Renal cortical epithelial cell (primary cell): Measurements from ENCODE around the gene KBTBD4. TPM values are rescaled to one million over a fixed set of nuclear protein-coding genes. Genes with fewer than 3 reads are reported as not detected.
"Not testable (repeated sequence)": the region's sequence is repeated elsewhere in the genome, so short reads cannot be mapped to it uniquely, and the experiment has no call there.

Experiments
- DNase-seq: peaks from one replicate; pipeline ENCODE4 v3.0.0-alpha.2; 2011; ENCODE audit warnings: low read depth
- total RNA-seq: library from RNA; depleted of rRNA; stranded (reverse); fragments of >200 nt; gene quantifications from 2 replicates; pipeline ENCODE4 v1.2.3, GENCODE V29; 2014

Gene KBTBD4
- total RNA-seq, 1 donor from 2014 or later = 31.7 TPM

DNA sequence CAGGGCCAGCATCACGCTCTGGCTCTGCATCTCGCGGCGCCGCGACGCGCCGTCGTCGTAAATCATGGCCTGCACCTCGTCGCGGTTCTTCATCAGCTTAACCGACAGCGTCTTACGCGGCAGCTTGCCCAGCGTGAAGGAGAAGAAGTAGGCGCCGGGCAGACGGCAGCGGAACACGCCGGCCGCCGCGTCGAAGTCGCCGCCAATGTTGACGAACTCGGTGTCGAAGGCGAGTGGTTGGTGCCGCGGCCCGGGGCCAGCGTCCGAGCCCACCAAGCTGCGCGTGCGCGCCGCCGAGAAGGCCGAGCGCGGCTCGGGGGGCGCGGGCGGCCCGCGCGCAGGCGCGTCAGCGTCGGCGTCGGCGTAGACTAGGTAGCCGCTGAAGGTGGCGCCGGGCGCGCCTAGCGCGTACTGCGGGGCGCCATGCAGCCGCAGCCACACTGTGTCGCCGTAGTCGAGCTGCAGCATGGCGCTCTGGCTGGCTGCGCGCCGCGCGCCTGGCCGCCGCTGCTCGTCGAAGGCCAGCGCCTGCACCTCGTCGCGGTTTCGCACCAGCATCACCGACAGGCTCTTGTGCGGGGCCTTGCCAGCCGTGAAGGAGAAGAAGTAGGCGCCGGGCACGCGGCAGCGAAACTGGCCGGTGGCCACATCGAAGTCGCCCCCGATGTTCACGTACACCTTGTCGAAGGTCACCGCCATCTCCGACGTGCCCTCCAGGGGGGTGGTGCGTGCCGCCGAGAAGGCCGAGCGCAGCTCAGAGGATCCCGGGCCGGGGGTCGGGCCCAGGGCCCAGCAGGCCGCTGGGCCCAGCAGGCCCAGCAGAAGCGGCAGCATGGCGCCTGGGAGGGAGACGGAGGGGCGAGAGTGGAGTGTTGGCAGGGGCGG, 11.4 kb upstream of the KBTBD4 start:
- DNase-seq = no peak

DNA sequence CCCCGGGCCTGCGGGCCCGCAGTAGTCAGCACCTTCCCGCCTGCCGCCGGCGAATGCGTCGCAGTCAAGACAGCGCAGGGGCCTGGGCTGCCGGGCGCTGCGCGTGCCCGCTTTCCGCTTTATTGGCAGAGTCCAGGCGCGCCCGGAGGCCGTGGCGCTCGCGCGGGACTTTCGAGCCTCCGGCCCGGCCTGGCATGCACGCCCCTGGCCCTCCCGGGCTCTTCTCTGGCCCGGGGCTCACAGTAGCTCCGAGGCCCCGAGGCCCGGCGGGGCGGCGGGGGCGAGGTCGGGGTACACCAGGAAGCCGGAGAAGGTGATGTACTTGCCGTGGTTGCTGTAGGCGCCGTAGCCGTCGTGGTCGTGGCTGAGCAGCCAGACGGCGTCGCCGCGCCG, 10.8 kb upstream of the KBTBD4 start:
- no peak for DNase-seq

DNA sequence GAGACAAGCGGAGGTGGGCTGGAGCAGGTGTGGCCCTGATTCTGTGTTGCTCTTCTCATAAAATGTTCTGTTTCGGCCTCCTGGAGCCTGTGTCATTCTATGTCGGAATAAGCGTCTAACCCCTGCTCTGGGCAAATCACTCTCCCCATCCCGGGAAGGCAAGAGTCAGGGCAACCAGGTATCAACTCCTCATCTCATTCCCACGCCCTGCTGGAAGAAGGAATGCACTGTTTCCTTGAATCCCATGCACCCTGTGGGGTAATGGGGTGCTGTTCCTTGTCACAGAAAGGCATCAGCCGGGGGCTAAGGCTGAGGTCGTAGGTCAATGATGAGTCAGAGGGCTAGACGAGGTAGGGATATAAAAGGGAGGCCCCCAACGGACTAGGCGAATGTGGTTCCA, 10.3 kb upstream of the KBTBD4 start:
- no peak for DNase-seq

DNA sequence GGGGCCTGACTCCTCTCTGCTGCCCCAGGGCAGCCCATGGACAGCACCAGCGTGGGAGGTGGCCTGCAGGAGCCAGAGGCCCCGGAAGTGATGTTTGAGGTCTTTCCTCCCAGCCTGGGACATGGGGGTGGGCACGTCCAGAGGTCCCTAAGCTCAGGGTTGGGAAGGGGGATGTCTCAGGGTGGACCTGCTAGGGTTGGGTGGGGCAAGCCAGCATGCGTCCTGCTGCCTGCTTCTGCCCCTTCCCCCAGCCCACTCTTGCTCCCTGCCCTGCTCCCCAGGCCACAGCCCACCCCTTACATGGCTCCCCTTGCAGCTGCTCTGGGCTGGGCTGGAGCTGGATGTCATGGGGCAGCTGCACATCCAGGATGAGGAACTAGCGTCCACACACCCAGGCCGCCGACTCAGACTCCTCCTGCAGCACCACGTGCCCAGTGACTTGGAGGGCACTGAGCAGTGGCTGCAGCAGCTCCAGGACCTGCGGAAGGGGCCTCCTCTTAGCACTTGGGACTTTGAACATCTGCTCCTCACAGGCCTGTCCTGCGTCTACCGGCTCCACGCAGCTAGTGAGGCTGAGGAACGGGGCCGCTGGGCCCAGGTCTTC, 9.1 kb upstream of the KBTBD4 start:
- no peak for DNase-seq

DNA sequence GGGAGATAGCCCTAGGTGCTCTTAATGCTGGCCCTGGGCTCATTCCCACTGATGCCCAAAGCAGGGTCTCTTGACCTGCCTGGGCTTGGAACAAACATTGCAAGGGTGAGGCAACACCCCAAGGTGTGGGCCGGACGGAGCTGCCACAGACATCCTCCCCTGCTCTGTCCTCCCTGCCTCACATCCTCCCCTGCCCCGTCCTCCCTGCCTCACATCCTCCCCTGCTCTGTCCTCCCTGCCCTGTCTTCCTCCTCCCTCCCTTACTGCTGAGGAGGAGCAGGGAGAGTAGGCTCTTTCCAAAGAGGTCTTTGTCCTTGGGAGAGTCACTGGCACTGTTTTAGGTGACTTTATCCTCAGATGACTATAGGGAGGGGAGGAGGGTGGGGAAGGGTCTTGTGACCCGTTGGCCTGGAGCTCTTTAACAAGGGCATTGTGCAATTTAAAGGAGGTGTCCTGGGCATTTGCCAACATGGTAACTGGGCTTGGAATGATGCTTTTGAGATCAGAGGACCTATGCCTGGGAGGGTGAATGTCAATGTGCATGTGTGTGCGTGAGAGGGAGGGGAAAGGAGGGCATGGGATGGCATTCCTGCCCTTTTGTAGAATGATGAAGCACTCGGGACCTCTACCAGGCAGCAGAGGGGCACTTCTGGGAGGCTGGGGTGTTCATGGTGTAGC, 8.4 kb upstream of the KBTBD4 start:
- DNase-seq = no peak

DNA sequence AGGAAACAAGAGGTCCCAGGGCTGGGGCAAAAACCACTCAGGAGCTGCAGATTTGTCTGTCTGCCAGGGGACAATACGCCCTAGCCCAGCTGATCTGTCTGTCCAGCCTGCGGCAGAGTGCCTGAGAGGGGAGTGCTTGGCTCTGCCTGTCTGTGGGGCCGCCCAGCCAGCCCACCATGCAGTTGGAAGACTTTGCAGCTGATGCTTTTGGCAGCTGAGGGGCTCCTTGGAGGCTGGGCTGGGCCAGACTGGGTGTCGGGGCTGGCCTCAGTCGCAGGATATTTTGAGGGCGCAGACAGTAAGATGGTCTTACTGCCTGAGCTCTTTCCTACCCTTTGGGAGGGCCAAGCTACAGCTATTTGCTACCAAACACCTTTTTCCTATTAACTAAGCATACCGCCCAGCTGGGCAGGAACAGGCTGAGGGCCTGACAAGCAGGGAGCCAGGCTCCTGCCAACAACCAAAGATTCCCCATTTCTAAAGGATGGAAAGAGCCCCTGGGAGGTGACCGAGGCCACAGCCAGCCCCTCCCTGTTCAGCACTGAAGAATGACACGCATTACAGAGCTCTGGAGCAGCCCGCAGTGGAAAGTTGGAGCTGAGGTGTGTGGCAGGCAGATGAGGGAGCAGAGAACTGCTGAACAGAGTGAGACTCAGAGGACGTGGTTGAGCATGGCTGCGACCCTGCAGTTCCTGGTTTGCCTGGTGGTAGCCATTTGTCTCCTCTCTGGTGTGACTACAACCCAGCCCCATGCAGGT, 7.5 kb upstream of the KBTBD4 start, which contains the start of gene FAM180B:
FAM180B (plus strand) TSS at position 581 of the 758 bp plus-strand sequence; CDS start at position 672, 91 bp downstream.
- DNase-seq = no peak

DNA sequence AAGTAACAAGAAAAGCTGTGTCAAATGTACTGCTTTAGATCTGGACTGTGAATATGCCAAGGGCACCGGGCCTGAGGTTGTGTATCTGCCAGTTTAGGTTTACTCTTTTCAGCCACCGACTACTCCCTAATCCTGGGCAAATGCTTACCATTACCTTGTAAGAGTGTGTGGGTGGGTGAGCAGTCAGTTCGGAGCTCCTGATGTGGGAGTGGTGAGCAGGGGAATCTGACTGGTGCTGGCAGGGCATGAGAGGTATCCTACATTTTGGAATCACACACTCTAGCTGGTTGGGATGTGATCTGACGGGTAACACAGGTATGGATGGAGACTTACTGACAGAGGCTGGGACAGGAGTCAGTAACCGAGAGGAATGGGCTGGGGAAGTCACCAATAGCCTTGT, 5.1 kb upstream of the KBTBD4 start:
- no peak for DNase-seq

DNA sequence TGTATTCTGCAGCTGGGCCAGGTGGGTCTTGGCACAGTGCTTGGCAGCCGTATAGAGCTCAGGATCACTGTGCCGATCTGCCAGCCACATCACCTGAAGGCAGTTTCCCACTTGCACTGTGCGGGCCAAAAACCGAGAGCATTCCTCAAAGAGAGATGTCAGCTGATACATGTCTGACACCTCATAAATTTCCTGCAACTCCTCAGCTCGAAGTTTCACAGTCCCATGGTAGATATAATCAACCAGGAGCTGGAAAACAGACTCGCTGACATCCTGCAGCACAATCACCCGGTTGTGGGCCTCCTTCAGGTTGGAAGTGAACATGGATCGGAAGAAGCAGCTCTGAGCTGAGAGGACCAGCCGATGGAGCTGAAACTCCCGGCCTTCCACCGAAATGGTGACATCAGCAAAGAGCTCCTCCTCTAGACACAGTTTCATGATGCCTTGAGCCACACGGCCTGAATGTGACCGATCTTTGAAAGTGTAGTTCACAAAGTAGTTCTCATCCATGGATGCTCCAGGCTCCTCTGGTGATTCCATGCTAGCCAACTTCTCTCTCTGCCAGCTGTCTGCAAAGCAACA, 1.2 kb downstream of the KBTBD4 start:
- no peak for DNase-seq

DNA sequence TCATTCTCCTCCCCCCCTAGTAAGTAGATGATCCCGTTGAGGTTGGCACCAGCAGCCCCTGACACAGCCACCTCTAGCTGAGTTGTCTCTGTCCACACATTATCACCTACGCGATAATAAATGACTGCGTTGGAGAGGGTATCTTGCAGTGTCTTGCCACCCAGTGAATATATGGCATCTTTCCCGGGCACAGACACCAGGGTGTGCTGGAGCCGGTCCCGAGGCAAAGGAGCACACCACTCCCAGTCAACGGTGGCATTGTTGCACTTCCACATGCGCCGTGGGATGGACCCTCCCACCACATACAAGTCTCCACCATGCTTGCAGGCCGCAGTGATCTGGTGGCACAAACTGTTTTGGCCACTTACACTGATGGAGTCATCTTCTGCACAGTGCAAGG, 5.4 kb downstream of the KBTBD4 start:
- DNase-seq = no peak

DNA sequence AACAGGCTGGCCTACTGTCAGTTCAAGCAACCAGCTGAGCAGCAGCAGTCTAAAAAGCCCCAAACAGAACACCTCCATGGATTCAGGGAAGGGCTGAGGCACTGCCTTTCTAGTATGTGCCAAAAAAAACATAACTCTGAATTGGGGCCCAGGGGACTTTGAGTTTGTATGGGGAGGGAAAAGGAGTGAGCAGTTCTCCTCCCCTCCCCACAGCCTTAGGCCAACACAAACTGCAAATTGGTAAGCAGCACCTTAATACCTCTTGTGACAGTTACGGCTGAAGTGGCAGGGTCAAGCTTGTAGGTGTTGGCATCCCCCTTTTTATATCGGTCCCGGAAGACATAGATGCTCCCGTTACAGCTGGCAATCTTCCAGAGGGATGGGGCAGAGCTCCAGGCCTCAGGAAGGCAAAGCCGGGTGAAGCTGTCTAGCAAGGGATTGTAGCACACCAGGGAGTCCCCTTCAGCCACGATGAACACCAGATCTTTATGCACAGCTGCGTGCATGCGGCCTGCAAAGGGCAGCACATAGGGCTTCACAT, 6.0 kb downstream of the KBTBD4 start:
- DNase-seq = no peak

DNA sequence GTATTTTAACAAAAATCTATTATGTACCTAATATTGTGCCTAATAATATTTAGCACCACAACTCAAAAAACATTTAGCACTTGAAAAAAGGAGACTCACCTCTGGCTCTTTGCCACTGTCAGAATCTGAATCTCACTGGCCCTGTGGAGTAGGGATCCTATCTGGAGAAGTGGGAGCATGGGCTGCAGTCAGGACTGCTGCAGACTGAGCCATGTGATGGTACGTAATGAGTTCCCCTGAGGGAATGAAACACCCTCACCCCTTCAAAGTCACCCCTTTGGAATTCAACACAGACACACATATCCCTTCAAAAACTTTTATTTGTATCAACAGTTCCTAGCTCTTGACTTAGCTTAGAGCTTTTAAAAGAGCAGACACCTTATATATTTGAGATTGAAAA, 6.9 kb downstream of the KBTBD4 start:
- DNase-seq = no peak

DNA sequence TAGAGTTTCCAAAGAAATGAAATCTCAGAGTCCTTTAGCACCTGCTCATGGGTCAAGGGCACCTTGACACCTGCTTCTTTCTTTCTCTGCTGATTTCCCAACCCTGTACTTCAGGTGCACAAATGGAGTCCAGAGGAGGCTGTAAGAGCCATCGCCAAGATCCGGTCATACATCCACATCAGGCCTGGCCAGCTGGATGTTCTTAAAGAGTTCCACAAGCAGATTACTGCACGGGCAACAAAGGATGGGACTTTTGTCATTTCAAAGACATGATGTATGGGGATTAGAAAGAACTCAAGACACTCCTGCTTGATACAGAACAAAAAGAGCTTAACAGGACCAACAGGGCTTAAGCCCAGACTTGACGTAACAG, 7.4 kb downstream of the KBTBD4 start:
- DNase-seq = no peak

DNA sequence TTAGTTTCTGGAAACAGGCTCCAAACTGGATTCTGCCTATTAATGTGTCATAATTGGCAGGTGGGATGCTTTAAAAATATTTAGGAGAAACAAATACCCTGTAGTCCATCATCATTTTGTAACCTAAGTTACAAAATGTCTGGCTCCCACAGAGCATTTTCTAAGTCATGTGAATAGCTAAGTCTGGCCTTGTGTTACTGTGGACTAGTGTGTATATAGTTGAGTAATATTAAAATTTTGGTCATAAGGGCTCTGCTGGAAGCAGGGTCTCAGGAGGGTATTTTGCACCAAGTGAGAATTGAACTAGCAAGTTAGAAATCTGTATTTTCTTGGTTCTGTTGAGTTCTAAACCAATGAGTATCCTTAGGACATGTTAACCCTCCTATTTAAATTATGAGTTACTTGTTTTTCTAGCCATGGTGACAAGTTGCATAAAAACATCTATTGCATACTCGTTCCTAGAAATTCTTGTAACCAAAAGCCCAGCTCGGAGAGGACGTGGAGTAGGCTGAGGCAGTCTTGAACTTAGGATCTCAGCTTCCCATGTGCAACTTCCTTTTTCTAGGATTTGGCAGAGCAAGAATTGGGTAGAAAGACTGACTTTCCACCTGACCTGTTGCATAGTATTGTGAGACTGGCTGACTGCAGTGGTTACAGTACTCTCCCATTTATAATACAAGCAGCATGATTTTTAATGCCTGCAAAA, 8.0 kb downstream of the KBTBD4 start:
- DNase-seq = no peak

DNA sequence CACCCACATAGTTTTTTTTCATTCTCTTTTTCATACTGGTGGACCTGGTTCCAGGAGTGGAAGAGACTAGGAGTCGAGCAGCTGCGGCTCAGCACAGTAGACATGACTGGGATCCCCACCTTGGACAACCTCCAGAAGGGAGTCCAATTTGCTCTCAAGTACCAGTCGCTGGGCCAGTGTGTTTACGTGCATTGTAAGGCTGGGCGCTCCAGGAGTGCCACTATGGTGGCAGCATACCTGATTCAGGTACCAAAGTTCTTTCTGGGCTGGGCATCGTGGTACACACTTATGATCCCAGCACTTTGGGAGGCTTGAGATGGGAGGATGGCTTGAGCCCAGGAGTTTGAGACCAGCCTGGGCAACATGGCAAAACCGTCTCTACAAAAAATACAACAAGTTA, 9.1 kb downstream of the KBTBD4 start:
- no peak for DNase-seq

DNA sequence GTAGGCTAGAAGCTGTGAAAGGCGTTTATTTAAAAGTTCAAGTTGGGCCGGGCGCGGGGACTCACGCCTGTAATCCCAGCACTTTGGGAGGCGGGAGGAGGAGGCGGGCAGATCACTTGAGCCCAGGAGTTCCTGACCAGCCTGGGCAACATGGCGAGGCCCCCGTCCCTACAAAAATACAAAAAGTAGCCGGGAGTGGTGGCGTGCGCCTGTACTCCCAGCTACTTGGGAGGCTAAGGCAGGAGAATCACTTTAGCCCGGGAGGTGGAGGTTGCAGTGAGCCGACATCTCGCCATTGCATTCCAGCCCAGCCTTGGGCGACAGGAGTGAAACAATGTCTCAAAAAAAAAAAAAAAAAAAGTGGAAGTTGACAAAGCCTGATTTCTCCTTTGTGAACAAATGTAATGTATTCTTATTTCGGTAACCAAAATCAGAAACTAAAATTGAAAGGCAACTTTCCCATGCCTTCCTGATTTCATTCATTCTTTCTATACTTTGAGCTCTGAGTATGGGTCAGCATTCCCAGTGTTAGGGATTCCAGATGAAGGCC, 12.5 kb downstream of the KBTBD4 start:
- DNase-seq = no peak

DNA sequence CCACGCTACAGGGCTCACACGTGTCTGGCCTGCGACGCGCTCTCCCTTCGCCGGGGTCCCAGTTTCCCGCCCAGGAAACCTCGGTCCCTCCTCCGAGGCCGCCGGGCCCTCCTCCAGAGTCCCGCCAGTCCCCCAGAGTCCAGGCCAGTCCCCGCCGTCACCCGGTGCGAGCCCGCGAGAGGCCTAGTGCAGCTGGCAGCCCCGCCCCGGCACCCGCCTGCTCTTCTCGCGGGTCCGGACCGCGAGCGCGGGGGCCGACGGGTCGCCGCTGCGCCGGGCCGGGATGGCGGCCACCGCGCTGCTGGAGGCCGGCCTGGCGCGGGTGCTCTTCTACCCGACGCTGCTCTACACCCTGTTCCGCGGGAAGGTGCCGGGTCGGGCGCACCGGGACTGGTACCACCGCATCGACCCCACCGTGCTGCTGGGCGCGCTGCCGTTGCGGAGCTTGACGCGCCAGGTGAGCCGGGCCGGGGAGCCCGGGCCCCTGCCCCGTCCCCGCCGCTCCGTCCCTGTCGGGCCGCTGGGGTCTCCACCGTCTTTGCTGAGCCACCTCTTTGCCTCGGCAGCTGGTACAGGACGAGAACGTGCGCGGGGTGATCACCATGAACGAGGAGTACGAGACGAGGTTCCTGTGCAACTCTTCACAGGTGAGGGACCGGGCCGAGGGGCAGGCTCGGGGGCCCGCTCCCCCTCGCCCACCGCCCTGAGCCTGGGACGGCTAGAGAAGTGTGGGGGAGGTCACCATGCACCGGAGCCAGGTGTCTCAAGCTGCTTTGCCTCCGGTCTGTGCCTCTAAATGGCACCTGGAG, 13.2 kb downstream of the KBTBD4 start, which contains the start of gene PTPMT1:
PTPMT1 (plus strand) TSS at position 260 of the 809 bp plus-strand sequence; CDS start at position 284, 24 bp downstream.
- DNase-seq = no peak

DNA sequence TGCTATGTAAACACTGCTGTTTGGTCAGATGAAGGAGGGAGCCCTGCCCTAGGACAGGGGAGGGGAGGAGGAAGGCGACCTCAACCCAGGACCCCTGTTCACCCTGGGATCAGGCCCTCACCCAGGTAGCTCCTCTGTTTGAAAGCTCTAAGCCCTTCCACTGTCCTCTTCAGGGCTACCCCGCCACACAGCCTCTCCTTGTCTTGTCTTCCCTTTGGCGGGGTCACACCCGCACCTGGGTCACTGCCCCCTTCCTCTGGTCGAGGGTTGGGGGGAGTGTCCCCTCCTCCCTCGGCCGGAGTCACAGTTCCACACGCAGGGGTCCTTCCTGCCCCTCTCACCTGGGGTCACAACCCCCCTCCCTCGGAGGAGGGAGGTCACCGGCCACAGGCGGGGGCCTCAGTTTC, 13.8 kb downstream of the KBTBD4 start:
- no peak for DNase-seq

DNA sequence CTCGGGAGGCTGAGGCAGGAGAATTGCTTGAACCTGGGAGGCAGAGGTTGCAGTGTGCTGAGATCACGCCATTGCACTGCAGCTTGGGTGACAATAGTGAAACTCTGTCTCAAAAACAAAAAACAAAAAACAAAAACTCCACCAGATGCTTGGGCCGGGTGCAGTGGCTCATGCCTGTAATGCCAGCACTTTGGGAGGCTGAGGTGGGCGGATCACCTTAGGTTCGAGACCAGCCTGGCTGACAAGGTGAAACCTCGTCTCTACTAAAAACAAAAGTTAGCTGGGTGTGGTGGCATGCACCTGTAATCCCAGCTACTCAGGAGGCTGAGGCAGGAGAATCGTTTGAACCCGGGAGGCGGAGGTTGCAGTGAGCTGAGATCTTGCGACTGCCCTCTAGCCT, 14.4 kb downstream of the KBTBD4 start:
- DNase-seq = not testable (repeated sequence)

DNA sequence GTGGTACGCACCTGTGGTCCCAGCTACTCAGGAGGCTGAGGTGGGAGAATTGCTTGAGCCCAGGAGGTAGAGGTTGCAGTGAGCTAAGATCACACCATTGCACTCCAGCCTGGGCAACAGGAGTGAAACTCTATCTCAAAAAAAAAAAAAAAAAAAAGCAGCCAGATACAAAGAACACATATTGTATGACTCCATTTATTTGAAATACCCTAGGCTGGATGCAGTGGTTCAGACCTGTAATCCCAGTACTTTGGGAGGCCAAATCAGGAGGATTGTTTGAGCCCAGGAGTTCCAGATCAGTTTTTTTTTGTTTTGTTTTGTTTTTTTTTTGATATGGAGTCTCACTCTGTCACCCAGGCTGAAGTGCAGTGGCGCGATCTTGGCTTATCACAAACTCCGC, 16.4 kb downstream of the KBTBD4 start:
- not testable (repeated sequence) for DNase-seq
